Activated T-helper 1 cell treated with anti-CD3 and anti-CD28 coated beads, Interleukin-12 subunit alpha, Interleukin-12 subunit beta, Interleukin-2, Interleukin-4 antibody, amounts not matched to agents 30 ng/mL and 10 ng/mL and 1 ng/mL, durations not matched to agents 14 hours and 24 hours and 36 hours (primary cell): ENCODE results near the gene LARP4B. TPM values are rescaled to one million over a fixed set of nuclear protein-coding genes. Genes with fewer than 3 reads are reported as not detected.

ENCODE experiments used
- DNase-seq: peaks from one replicate; pipeline ENCODE4 v3.0.0; 2021; ENCODE audit warnings: low spot score
- H3K27ac Mint-ChIP-seq: one replicate; pipeline ENCODE4 v1.8.0; 2021; ENCODE audit warnings: mild to moderate bottlenecking, mixed read lengths
- H3K27me3 Mint-ChIP-seq: one replicate; pipeline ENCODE4 v1.8.0; 2022; ENCODE audit warnings: mild to moderate bottlenecking, moderate library complexity, mixed read lengths; ENCODE audit not compliant: insufficient read depth
- H3K36me3 Mint-ChIP-seq: one replicate; pipeline ENCODE4 v1.8.0; 2021; ENCODE audit warnings: low read depth, mixed read lengths
- H3K4me1 Mint-ChIP-seq: one replicate; pipeline ENCODE4 v1.8.0; 2021; ENCODE audit warnings: low read depth, mixed read lengths
- H3K4me3 Mint-ChIP-seq: one replicate; pipeline ENCODE4 v1.8.0; 2021; ENCODE audit warnings: mild to moderate bottlenecking, moderate library complexity, mixed read lengths
- H3K9me3 Mint-ChIP-seq: one replicate; pipeline ENCODE4 v1.8.0; 2021; ENCODE audit warnings: mixed read lengths
- intact Hi-C: fragments of 100-400 bp; cut with micrococcal nuclease; formaldehyde crosslinking; loops from one replicate; pipeline ENCODE4 v1.15.1; 2024
- total RNA-seq: library from RNA; stranded (reverse); gene quantifications from 2 replicates; pipeline ENCODE4 v1.2.3, GENCODE V29; 2022

The LARP4B gene
- total RNA-seq, 1 donor from 2014 or later, result 174 TPM

- intact Hi-C loops, result no loop called here
- Mint-ChIP-seq H3K4me3 (no peak overlapping the region), H3K9me3 (no peaks in the 10 kb centered on the region), H3K27me3 (no peaks in the 10 kb centered on the region), H3K4me1 (peaks cover 26% of the 10 kb centered on the region), H3K36me3 (peaks cover 61% of the 10 kb centered on the region), H3K27ac (no peak overlapping the region)
- no peak for DNase-seq
Measured at GRCh38 chr10:822197-822596, 109.3 kb downstream of the LARP4B start.

GRCh38 chr10:821322-821721 is 110.2 kb downstream of the LARP4B start:
- no peak for DNase-seq
- peaks cover 26% of the 10 kb centered on the region for H3K4me1 Mint-ChIP-seq
- H3K9me3 Mint-ChIP-seq, result no peaks in the 10 kb centered on the region
- H3K4me3 Mint-ChIP-seq, result no peak overlapping the region
- peaks cover 60% of the 10 kb centered on the region for H3K36me3 Mint-ChIP-seq
- no peaks in the 10 kb centered on the region for H3K27me3 Mint-ChIP-seq
- H3K27ac Mint-ChIP-seq, result no peak overlapping the region
- intact Hi-C loops, result no loop called here

DNA sequence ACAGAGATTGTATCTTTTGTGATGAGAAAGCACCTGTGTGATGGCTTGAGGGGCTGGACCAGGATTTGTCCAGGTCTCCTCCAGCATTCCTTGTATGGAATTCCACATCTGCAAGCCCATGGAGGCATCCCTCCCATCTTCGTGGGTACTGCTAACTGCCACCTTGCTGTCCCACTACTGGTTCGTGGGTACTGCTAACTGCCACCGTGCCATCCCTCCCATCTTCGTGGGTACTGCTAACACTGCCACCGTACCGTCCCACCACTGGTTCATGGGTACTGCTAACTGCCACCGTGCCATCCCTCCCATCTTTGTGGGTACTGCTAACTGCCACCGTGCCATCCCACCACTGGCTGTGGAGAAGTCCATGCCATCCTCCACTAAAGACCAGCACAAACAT is 111.7 kb downstream of the LARP4B start:
- intact Hi-C loops, result no loop called here
- Mint-ChIP-seq H3K27ac (no peak overlapping the region), H3K4me1 (peaks cover 26% of the 10 kb centered on the region), H3K9me3 (no peaks in the 10 kb centered on the region), H3K27me3 (no peaks in the 10 kb centered on the region), H3K36me3 (peaks cover 61% of the 10 kb centered on the region), H3K4me3 (no peak overlapping the region)
- no peak for DNase-seq

DNA sequence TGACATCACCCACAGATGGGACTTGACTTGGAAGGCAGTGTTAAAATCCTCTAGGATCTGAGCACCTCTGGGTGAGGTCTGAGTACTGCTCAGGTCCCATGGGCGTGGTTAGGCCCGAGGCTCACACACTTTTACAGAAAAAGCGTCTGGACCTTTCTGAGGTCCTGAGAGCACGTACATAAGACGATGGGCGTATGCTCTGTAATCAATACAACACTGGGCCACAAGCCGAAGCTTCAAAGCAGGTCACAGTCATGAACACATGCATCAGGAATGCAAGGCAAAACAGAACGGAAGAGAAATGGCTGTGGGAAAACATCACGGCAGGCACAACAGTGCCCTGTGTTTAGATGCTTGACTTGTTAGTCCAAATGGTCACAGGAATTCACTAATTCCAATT is 112.2 kb downstream of the LARP4B start:
- no peaks in the 10 kb centered on the region for H3K9me3 Mint-ChIP-seq
- H3K4me3 Mint-ChIP-seq, result no peak overlapping the region
- no peak overlapping the region for H3K27ac Mint-ChIP-seq
- peaks cover 59% of the 10 kb centered on the region for H3K36me3 Mint-ChIP-seq
- no peaks in the 10 kb centered on the region for H3K27me3 Mint-ChIP-seq
- DNase-seq, result no peak
- peaks cover 26% of the 10 kb centered on the region for H3K4me1 Mint-ChIP-seq
- intact Hi-C loops, result no loop called here

DNA sequence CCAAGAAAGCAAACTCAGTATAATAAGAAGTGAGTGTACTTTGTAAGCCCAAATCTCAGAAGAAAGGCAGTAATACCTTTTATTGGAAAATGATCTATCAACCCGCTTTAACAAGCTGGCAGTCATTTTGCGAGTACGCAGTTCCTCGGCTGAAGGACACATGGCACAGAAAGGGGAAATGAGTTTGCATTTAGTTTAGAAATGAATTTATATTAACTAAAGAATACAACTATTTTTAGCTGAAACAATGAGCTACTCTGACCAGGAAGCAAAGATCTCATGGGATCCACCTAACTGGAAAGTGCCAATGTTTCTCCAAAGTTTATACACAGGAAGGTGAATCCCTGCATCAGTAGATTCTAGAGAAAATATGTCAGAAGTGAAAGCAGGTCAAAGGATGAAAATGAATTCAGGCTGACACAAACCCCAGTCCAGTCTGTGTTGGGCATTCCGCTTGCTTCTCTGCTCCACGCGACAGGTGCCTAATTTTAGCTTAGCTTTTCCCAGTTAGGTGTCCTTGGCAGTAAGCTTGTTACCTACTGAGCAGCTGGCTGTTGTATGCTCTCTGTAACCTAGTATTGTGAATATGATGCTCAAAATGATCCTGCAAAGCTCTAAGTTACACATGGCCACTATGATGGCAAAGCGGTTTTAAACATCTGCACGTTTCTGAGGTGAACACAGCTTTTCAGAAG is 112.8 kb downstream of the LARP4B start:
- Mint-ChIP-seq H3K27ac (no peak overlapping the region), H3K27me3 (no peaks in the 10 kb centered on the region), H3K36me3 (peaks cover 56% of the 10 kb centered on the region), H3K9me3 (no peaks in the 10 kb centered on the region), H3K4me3 (no peak overlapping the region), H3K4me1 (peaks cover 21% of the 10 kb centered on the region)
- intact Hi-C loops, result no loop called here
- DNase-seq, result no peak

DNA sequence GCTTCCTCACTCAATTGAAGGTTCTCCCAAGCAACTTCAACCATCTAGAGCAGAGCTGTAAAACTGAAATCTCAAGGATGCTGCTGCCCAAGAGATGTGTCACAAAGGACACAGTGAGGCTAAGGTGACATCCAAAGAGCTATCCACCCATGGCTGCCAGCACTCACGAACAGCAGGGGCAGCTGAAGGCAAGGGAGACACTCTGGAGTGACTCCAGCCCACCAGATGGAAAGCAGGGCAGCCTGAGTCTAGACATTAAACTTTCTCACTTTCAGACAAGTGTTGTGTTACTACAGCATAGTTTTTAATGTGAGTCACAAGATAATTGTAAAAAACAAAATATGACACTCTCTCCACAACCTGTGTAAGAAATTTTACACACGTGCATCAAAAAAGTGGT is 113.5 kb downstream of the LARP4B start:
- no peak for DNase-seq
- Mint-ChIP-seq H3K9me3 (no peaks in the 10 kb centered on the region), H3K4me1 (peaks cover 14% of the 10 kb centered on the region), H3K36me3 (peaks cover 55% of the 10 kb centered on the region), H3K27me3 (no peaks in the 10 kb centered on the region), H3K4me3 (no peak overlapping the region), H3K27ac (no peak overlapping the region)
- intact Hi-C loops, result no loop called here

GRCh38 chr10:817371-817770 is 114.1 kb downstream of the LARP4B start:
- intact Hi-C loops, result no loop called here
- no peaks in the 10 kb centered on the region for H3K9me3 Mint-ChIP-seq
- H3K4me1 Mint-ChIP-seq, result peaks cover 10% of the 10 kb centered on the region
- DNase-seq, result no peak
- no peak overlapping the region for H3K4me3 Mint-ChIP-seq
- peak overlapping the region; percentile 52 for H3K27ac Mint-ChIP-seq
- H3K27me3 Mint-ChIP-seq, result no peaks in the 10 kb centered on the region
- peaks cover 56% of the 10 kb centered on the region for H3K36me3 Mint-ChIP-seq

- Mint-ChIP-seq H3K27ac (peak overlapping the region; percentile 52), H3K36me3 (peaks cover 60% of the 10 kb centered on the region), H3K9me3 (no peaks in the 10 kb centered on the region), H3K4me1 (peaks cover 10% of the 10 kb centered on the region), H3K4me3 (no peak overlapping the region), H3K27me3 (no peaks in the 10 kb centered on the region)
- intact Hi-C loops, result no loop called here
- no peak for DNase-seq
Measured at GRCh38 chr10:816958-817357, 114.5 kb downstream of the LARP4B start.

GRCh38 chr10:816091-816477 is 115.4 kb downstream of the LARP4B start:
- intact Hi-C loops, result no loop called here
- H3K9me3 Mint-ChIP-seq, result no peaks in the 10 kb centered on the region
- H3K4me3 Mint-ChIP-seq, result no peak overlapping the region
- DNase-seq, result no peak
- H3K27me3 Mint-ChIP-seq, result no peaks in the 10 kb centered on the region
- H3K36me3 Mint-ChIP-seq, result peaks cover 54% of the 10 kb centered on the region
- no peak overlapping the region for H3K27ac Mint-ChIP-seq
- peaks cover 5% of the 10 kb centered on the region for H3K4me1 Mint-ChIP-seq

GRCh38 chr10:815338-816090 is 116.0 kb downstream of the LARP4B start:
- Mint-ChIP-seq H3K27me3 (no peaks in the 10 kb centered on the region), H3K4me3 (no peak overlapping the region), H3K4me1 (no peaks in the 10 kb centered on the region), H3K27ac (no peak overlapping the region), H3K9me3 (no peaks in the 10 kb centered on the region), H3K36me3 (peaks cover 49% of the 10 kb centered on the region)
- DNase-seq, result no peak
- intact Hi-C loops, result no loop called here

DNA sequence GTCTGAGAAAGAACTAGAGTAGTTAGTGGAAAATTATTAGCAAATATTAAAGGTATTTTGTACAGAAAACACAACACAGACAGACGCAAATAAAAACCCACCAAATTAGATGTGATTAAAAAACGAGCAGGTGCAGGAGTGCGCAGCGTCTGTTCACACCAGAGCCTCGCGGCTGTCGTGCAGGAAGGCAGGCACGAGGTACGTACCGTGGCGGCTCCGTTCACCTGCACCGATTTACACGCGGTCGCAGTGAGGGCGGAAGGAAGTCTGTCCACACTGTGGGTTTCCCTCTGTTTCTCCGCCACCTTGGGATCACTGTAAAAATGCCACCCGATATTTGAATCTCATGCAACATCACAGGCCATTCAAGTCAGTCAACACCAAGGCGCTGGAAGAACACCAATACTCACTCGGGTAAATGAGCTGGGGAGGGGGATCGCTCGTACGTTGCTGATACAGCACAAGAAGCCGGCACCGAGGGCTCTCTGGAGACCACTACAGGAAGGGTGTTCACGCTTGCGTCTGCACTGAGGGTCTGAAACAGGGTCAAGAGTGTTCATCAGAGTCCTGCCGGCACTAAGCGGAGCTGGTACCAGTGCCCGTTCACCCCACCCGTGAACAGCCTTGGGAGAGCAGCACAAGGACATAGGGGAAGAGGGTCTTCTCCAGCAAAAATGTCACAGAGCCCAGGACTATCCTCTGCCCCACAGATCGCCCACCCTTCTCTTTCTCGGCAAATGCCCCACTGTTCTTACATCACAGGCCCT is 116.8 kb downstream of the LARP4B start:
- DNase-seq, result no peak
- Mint-ChIP-seq H3K9me3 (no peaks in the 10 kb centered on the region), H3K27ac (no peak overlapping the region), H3K36me3 (peaks cover 42% of the 10 kb centered on the region), H3K4me3 (no peak overlapping the region), H3K27me3 (no peaks in the 10 kb centered on the region), H3K4me1 (no peaks in the 10 kb centered on the region)
- intact Hi-C loops, result no loop called here

DNA sequence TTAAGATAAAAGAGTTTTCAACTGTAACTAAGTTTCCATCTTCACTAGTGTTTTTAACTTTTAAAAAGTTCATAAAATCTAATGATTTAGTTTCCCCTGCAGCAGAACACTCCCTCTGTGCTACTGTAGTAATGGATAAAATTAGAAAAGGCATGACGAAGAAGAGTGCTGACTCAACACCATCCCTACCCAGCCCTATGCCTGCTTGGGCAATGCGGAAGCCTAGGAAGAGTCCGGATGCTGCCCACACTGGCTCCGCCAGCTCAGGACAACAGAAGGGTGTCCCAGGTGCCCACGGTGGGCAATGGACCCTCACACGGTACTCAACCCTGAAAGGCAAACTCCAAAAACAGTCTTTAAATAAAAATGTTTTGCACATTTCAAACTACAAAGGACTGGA is 118.2 kb downstream of the LARP4B start:
- peaks cover 43% of the 10 kb centered on the region for H3K36me3 Mint-ChIP-seq
- no peak overlapping the region for H3K4me3 Mint-ChIP-seq
- no peak overlapping the region for H3K27ac Mint-ChIP-seq
- H3K27me3 Mint-ChIP-seq, result no peaks in the 10 kb centered on the region
- intact Hi-C loops, result no loop called here
- no peaks in the 10 kb centered on the region for H3K9me3 Mint-ChIP-seq
- DNase-seq, result no peak
- no peaks in the 10 kb centered on the region for H3K4me1 Mint-ChIP-seq

DNA sequence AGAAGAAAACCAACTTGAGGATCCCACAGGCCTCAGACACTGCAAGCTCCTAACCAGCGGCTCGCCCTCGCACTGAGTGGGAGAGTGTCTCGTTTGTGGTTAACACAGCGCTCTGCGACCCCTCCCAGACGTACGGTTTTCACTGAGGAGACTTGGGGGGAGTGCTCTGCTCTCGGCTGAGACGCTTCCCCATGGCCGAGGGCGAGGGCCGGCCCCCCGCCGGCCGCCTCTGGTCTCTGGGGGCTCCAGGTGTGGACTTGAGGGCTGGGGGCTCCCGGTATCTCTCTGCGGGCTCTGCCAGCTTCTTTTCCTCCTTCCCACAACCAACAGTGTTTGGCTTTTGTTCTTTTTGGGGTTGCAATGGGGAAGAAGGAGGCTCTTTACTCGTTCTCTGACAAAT is 118.7 kb downstream of the LARP4B start:
- Mint-ChIP-seq H3K27me3 (no peaks in the 10 kb centered on the region), H3K36me3 (peaks cover 47% of the 10 kb centered on the region), H3K4me1 (no peaks in the 10 kb centered on the region), H3K4me3 (no peak overlapping the region), H3K9me3 (no peaks in the 10 kb centered on the region), H3K27ac (no peak overlapping the region)
- intact Hi-C loops, result no loop called here
- no peak for DNase-seq
